H1 (cell line): ENCODE results near the gene PAX6. TPM values are rescaled to one million over a fixed set of nuclear protein-coding genes. Genes with fewer than 3 reads are reported as not detected.

Experiments
- SUZ12 ChIP-seq: fragments of 200-600 bp; sonication (generic); IDR thresholded peaks from 2 replicates; pipeline ENCODE4 v1.6.1; 2012; ENCODE audit warnings: mild to moderate bottlenecking, inconsistent platforms, low read length, moderate library complexity, mixed read lengths
- polyA plus RNA-seq, 7 experiments: library from polyadenylated mRNA; depleted of rRNA in 3 of 7; stranded (reverse) in 5 of 7; unstranded in 2 of 7; fragments of >200 nt in 5 of 7; fragments of 200-250 nt in 2 of 7; gene quantifications; 1 replicate in 5 of 7; 2 replicates in 1 of 7; 4 replicates in 1 of 7; pipeline versions ENCODE4 v1.2.1 to v1.2.3, GENCODE V29; 2011 to 2013; ENCODE audit warnings: missing spikeins in 2 of 7, mixed read lengths in 2 of 7
- total RNA-seq: library from RNA; stranded (reverse); fragmentation: NEBNext Ultra II Directional; extraction: Animal tissue kit (Norgen Biotek cat#: 25700); gene quantifications from 2 replicates; pipeline ENCODE4 v1.2.1, GENCODE V29; 2021
- TF ChIP-seq, protein P1 (sequence below): fragments of 300-600 bp; sonication (generic); IDR thresholded peaks from 2 replicates; pipeline ENCODE4 v1.7.1; 2012; ENCODE audit warnings: low read length, moderate library complexity, mild to moderate bottlenecking, inconsistent platforms; ENCODE audit not compliant: insufficient replicate concordance

PAX6 gene
- total and polyA plus RNA-seq, 2 of the 8 experiments (the other 6 are each of a cell fraction or from before 2014, with no cell fraction given) = 0.30 to 0.65 TPM

GRCh38 chr11:31764766-31765165 is 46.4 kb downstream of the PAX6 start (continued):
- TF ChIP-seq, protein P1, sequence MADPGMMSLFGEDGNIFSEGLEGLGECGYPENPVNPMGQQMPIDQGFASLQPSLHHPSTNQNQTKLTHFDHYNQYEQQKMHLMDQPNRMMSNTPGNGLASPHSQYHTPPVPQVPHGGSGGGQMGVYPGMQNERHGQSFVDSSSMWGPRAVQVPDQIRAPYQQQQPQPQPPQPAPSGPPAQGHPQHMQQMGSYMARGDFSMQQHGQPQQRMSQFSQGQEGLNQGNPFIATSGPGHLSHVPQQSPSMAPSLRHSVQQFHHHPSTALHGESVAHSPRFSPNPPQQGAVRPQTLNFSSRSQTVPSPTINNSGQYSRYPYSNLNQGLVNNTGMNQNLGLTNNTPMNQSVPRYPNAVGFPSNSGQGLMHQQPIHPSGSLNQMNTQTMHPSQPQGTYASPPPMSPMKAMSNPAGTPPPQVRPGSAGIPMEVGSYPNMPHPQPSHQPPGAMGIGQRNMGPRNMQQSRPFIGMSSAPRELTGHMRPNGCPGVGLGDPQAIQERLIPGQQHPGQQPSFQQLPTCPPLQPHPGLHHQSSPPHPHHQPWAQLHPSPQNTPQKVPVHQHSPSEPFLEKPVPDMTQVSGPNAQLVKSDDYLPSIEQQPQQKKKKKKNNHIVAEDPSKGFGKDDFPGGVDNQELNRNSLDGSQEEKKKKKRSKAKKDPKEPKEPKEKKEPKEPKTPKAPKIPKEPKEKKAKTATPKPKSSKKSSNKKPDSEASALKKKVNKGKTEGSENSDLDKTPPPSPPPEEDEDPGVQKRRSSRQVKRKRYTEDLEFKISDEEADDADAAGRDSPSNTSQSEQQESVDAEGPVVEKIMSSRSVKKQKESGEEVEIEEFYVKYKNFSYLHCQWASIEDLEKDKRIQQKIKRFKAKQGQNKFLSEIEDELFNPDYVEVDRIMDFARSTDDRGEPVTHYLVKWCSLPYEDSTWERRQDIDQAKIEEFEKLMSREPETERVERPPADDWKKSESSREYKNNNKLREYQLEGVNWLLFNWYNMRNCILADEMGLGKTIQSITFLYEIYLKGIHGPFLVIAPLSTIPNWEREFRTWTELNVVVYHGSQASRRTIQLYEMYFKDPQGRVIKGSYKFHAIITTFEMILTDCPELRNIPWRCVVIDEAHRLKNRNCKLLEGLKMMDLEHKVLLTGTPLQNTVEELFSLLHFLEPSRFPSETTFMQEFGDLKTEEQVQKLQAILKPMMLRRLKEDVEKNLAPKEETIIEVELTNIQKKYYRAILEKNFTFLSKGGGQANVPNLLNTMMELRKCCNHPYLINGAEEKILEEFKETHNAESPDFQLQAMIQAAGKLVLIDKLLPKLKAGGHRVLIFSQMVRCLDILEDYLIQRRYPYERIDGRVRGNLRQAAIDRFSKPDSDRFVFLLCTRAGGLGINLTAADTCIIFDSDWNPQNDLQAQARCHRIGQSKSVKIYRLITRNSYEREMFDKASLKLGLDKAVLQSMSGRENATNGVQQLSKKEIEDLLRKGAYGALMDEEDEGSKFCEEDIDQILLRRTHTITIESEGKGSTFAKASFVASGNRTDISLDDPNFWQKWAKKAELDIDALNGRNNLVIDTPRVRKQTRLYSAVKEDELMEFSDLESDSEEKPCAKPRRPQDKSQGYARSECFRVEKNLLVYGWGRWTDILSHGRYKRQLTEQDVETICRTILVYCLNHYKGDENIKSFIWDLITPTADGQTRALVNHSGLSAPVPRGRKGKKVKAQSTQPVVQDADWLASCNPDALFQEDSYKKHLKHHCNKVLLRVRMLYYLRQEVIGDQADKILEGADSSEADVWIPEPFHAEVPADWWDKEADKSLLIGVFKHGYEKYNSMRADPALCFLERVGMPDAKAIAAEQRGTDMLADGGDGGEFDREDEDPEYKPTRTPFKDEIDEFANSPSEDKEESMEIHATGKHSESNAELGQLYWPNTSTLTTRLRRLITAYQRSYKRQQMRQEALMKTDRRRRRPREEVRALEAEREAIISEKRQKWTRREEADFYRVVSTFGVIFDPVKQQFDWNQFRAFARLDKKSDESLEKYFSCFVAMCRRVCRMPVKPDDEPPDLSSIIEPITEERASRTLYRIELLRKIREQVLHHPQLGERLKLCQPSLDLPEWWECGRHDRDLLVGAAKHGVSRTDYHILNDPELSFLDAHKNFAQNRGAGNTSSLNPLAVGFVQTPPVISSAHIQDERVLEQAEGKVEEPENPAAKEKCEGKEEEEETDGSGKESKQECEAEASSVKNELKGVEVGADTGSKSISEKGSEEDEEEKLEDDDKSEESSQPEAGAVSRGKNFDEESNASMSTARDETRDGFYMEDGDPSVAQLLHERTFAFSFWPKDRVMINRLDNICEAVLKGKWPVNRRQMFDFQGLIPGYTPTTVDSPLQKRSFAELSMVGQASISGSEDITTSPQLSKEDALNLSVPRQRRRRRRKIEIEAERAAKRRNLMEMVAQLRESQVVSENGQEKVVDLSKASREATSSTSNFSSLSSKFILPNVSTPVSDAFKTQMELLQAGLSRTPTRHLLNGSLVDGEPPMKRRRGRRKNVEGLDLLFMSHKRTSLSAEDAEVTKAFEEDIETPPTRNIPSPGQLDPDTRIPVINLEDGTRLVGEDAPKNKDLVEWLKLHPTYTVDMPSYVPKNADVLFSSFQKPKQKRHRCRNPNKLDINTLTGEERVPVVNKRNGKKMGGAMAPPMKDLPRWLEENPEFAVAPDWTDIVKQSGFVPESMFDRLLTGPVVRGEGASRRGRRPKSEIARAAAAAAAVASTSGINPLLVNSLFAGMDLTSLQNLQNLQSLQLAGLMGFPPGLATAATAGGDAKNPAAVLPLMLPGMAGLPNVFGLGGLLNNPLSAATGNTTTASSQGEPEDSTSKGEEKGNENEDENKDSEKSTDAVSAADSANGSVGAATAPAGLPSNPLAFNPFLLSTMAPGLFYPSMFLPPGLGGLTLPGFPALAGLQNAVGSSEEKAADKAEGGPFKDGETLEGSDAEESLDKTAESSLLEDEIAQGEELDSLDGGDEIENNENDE = no peak
- no peak for TF ChIP-seq SUZ12
